Activated CD8-positive, alpha-beta T cell treated with anti-CD3 and anti-CD28 coated beads for 36 hours (primary cell): ENCODE measurements around the gene SLC9C2. TPM values are rescaled to one million over a fixed set of nuclear protein-coding genes. Genes with fewer than 3 reads are reported as not detected.

Experiments used
- ATAC-seq: fragments of 200-7000 bp; cut with Tn5 transposase; one replicate; pipeline ENCODE4 v1.10.0; 2021; ENCODE audit warnings: mild to moderate bottlenecking, moderate library complexity
- CTCF ChIA-PET: fragments of 350-600 bp; sonication (Branson Sonifier 250); formaldehyde crosslinking; loops from one replicate; lab custom pipeline; 2021; ENCODE audit warnings: antibody characterized with exemption; lab: Charles Lee
- POLR2A ChIA-PET: fragments of 350-600 bp; sonication (Branson Sonifier 250); formaldehyde crosslinking; loops from one replicate; lab custom pipeline; 2021; ENCODE audit warnings: antibody characterized with exemption; lab: Charles Lee
- DNase-seq: peaks from one replicate; pipeline ENCODE4 v3.0.0-alpha.2; 2020
- H3K27ac Mint-ChIP-seq: one replicate; pipeline ENCODE4 v1.8.0; 2021; ENCODE audit warnings: mild to moderate bottlenecking, mixed read lengths
- H3K27me3 Mint-ChIP-seq: one replicate; pipeline ENCODE4 v1.8.0; 2021; ENCODE audit warnings: mixed read lengths
- H3K36me3 Mint-ChIP-seq: one replicate; pipeline ENCODE4 v1.8.0; 2021; ENCODE audit warnings: low read depth, mixed read lengths
- H3K4me1 Mint-ChIP-seq: one replicate; pipeline ENCODE4 v1.8.0; 2021; ENCODE audit warnings: low read depth, mixed read lengths
- H3K4me3 Mint-ChIP-seq: one replicate; pipeline ENCODE4 v1.8.0; 2021; ENCODE audit warnings: mild to moderate bottlenecking, moderate library complexity, mixed read lengths
- H3K9me3 Mint-ChIP-seq: one replicate; pipeline ENCODE4 v1.8.0; 2021; ENCODE audit warnings: mixed read lengths
- intact Hi-C: fragments of 100-400 bp; cut with micrococcal nuclease; formaldehyde crosslinking; loops from one replicate; pipeline ENCODE4 v1.10.0; 2022
- total RNA-seq, 2 experiments: library from RNA; stranded (reverse); gene quantifications; one replicate each; pipeline ENCODE4 v1.2.3, GENCODE V29; 2021
- TF ChIP-seq, protein P1 (sequence below): fragments of 200-600 bp; IDR thresholded peaks from one replicate; pipeline ENCODE4 v1.8.0; 2022; ENCODE audit warnings: antibody characterized with exemption, mild to moderate bottlenecking

SLC9C2 gene
- total RNA-seq, 2 experiments from 2014 or later = not detected

DNA sequence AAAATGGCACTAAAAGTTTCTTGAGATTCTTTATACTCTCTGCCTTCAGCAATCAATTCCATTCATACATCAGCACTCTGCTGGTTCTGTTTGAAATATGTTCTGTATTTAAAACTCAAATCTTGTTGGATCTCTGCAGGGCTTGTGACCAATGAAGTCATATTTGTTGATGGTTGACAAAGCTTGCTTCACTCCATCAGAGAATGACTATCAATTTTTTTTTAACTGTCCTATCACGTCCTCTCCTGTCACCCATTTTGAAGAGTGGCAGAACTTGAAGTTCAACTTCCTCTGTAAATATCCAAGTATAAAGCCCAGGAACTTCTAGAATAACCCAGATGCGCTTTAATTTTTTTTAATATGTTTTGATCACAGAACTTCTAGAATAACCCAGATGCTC, 114.9 kb downstream of the SLC9C2 start:
- peak overlapping the region; percentile 29 for H3K27ac Mint-ChIP-seq
- ATAC-seq (no peak), DNase-seq (no peak)
- TF ChIP-seq, protein P1, sequence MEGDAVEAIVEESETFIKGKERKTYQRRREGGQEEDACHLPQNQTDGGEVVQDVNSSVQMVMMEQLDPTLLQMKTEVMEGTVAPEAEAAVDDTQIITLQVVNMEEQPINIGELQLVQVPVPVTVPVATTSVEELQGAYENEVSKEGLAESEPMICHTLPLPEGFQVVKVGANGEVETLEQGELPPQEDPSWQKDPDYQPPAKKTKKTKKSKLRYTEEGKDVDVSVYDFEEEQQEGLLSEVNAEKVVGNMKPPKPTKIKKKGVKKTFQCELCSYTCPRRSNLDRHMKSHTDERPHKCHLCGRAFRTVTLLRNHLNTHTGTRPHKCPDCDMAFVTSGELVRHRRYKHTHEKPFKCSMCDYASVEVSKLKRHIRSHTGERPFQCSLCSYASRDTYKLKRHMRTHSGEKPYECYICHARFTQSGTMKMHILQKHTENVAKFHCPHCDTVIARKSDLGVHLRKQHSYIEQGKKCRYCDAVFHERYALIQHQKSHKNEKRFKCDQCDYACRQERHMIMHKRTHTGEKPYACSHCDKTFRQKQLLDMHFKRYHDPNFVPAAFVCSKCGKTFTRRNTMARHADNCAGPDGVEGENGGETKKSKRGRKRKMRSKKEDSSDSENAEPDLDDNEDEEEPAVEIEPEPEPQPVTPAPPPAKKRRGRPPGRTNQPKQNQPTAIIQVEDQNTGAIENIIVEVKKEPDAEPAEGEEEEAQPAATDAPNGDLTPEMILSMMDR = no peak
- H3K4me1 Mint-ChIP-seq = no peaks in the 10 kb centered on the region
- CTCF ChIA-PET = interaction anchor here (0.8 to 1.1 kb wide), 2 partner anchors 58 to 59 kb away, joined by 3 read pairs; no protein-coding TSS in a partner anchor
- no peaks in the 10 kb centered on the region for H3K9me3 Mint-ChIP-seq
- POLR2A ChIA-PET = interaction anchor here (1.5 kb wide), 1 partner anchor 10 kb away, joined by 7 read pairs; no protein-coding TSS in a partner anchor
- no peaks in the 10 kb centered on the region for H3K27me3 Mint-ChIP-seq
- intact Hi-C loops = no loop called here
- peaks cover 50% of the 10 kb centered on the region for H3K36me3 Mint-ChIP-seq
- no peak overlapping the region for H3K4me3 Mint-ChIP-seq

DNA sequence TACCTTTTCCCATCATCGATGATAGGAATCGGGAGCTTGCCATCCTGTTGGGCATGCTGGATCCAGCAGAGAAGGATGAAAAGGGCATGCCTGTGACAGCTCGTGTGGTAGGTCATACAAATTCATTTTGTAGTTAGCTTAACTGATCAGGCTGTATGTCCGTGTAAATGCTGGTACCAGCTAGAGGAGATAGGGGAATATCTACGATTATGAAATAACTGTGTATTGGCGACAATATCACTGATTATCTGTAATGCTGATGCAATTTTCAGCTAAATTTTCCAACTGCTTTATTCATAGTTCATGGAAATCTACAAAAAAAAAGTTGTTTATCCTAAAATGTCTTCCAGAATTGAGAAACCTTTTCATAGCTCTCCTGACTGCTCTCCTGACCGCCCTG, 117.5 kb downstream of the SLC9C2 start:
- Mint-ChIP-seq H3K27ac (peak overlapping the region; percentile 31), H3K9me3 (no peaks in the 10 kb centered on the region), H3K27me3 (no peaks in the 10 kb centered on the region), H3K4me3 (no peak overlapping the region), H3K4me1 (peaks cover 12% of the 10 kb centered on the region), H3K36me3 (peaks cover 71% of the 10 kb centered on the region)
- CTCF ChIA-PET = no interaction called here
- POLR2A ChIA-PET = no interaction called here
- intact Hi-C loops = no loop called here
- ATAC-seq (no peak), DNase-seq (no peak)
- TF ChIP-seq, protein P1 = no peak

DNA sequence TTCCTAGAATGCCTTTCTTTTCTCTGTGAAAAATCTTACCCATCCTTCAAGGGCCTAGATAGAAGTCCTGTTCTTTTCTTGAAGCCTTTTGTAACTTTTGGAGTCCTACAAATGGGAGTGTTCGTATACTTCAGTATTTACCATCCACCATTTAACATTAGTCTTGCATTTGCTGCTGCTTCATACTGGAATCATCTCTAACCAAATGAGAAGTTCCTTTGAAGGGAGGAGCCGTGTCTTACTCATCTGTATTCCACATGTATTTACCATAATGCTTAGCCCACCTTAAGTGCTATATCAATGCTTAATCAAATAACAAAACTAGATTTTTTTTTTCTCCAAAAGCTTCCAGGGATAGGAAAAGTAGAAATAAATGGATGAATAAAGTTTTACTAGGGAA, 118.6 kb downstream of the SLC9C2 start:
- DNase-seq = no peak
- ChIA-PET POLR2A (interaction anchor here (0.6 kb wide), 1 partner anchor 12 kb away, joined by 3 read pairs; no protein-coding TSS in a partner anchor), CTCF (no interaction called here)
- Mint-ChIP-seq H3K27me3 (no peaks in the 10 kb centered on the region), H3K27ac (no peak overlapping the region), H3K9me3 (no peaks in the 10 kb centered on the region), H3K4me1 (peaks cover 23% of the 10 kb centered on the region), H3K4me3 (no peak overlapping the region), H3K36me3 (peaks cover 79% of the 10 kb centered on the region)
- no peak for ATAC-seq
- TF ChIP-seq, protein P1 = no peak
- intact Hi-C loops = no loop called here

DNA sequence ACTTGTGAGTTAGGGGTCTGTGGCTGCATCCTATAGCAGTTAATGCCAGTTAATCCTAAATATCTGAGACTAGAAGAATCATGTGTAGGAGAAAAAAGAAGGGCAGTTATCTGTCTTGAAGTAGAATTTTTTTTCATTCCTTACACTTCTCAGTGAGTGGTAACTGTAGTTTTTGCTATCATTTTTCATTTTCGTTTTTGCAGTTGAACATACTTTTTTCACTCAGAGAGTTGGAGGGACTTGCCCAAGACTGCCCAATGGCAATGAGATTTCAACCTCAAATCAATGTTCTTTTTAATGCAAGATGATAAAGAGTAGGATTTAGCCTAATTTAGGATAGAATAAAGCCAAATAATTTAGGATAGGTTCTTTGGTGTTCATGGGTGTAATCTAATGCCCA, 120.2 kb downstream of the SLC9C2 start:
- CTCF ChIA-PET = no interaction called here
- H3K27me3 Mint-ChIP-seq = no peaks in the 10 kb centered on the region
- DNase-seq (no peak), ATAC-seq (no peak)
- peaks cover 71% of the 10 kb centered on the region for H3K36me3 Mint-ChIP-seq
- H3K4me3 Mint-ChIP-seq = no peak overlapping the region
- H3K27ac Mint-ChIP-seq = peak overlapping the region; percentile 12
- POLR2A ChIA-PET = no interaction called here
- peaks cover 35% of the 10 kb centered on the region for H3K4me1 Mint-ChIP-seq
- intact Hi-C loops = no loop called here
- TF ChIP-seq, protein P1 = no peak
- H3K9me3 Mint-ChIP-seq = no peaks in the 10 kb centered on the region

DNA sequence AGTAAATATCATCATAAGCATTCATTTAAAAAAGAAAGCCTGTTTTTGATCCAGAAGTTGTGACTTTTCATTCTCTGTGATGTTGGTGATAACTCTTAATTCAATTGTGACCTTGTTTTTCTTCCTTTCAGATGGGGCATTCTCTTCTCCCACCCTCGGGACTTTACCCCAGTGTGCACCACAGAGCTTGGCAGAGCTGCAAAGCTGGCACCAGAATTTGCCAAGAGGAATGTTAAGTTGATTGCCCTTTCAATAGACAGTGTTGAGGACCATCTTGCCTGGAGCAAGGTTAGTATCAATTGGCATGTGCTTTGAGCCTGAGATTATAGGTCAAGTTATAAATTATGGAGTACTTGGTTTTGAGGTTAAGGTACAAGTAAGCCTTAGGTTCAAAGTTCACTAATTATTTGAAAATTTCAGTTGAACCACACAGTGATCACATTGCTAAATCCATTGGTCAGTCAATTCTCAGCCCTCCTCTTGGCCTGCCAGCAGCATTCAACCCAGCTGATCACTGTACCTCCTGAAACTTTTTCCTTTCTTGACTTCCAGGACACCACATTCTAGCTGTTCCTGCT, 121.6 kb downstream of the SLC9C2 start:
- ATAC-seq (no peak), DNase-seq (no peak)
- H3K9me3 Mint-ChIP-seq = no peaks in the 10 kb centered on the region
- ChIA-PET CTCF (interaction anchor here (1.3 kb wide), 1 partner anchor 50 kb away, joined by 3 read pairs; no protein-coding TSS in a partner anchor), POLR2A (no interaction called here)
- H3K4me1 Mint-ChIP-seq = peaks cover 35% of the 10 kb centered on the region
- intact Hi-C loops = no loop called here
- no peak overlapping the region for H3K27ac Mint-ChIP-seq
- TF ChIP-seq, protein P1 = no peak
- H3K36me3 Mint-ChIP-seq = peaks cover 61% of the 10 kb centered on the region
- no peaks in the 10 kb centered on the region for H3K27me3 Mint-ChIP-seq
- no peak overlapping the region for H3K4me3 Mint-ChIP-seq
